ENCODE results near the gene RIMKLB. TPM values are rescaled to one million over a fixed set of nuclear protein-coding genes. Genes with fewer than 3 reads are reported as not detected.
A peak's percentile ranks its signal among the peaks of the same experiment; 100 is the strongest.

The RIMKLB gene
- polyA plus RNA-seq, 1 donor (not counting 4 experiments of a cell fraction or from before 2014, with no cell fraction given): 51.1 TPM

GRCh38 chr12:8667270-8667669 is 30.5 kb upstream of the RIMKLB start:
- Histone ChIP-seq H3K27me3 (ENCODE audit: control insufficient read depth, extremely low read depth, insufficient read depth, low read length) (no peaks in the 10 kb centered on the region), H3K9ac (ENCODE audit: control insufficient read depth, extremely low read depth, insufficient read depth, low read length) (no peak overlapping the region), H3K4me1 (ENCODE audit: control insufficient read depth, extremely low read depth, insufficient read depth, low read length) (peaks cover 11% of the 10 kb centered on the region), H3K36me3 (ENCODE audit: control insufficient read depth in 2 of 2, extremely low read depth in 1 of 2, insufficient read depth in 2 of 2, low read length in 2 of 2) (no peaks in the 10 kb centered on the region), H3K9me3 (ENCODE audit: control insufficient read depth, low read depth, low read length) (no peaks in the 10 kb centered on the region), H3K4me2 (ENCODE audit: control insufficient read depth, extremely low read depth, insufficient read depth, low read depth, low read length) (no peak overlapping the region), H3K4me3 (ENCODE audit: control insufficient read depth in 2 of 3, extremely low read depth in 1 of 3, insufficient read depth in 2 of 3, low read depth in 1 of 3, low read length in 3 of 3) (no peak overlapping the region), H2AFZ (ENCODE audit: control insufficient read depth, low read length) (no peak overlapping the region), H3K79me2 (ENCODE audit: control insufficient read depth, insufficient read depth, low read length) (no peaks in the 10 kb centered on the region), H3K27ac (ENCODE audit: control insufficient read depth, insufficient read depth, low read length) (no peak overlapping the region), H3K9me1 (ENCODE audit: control insufficient read depth, extremely low read depth, insufficient read depth, low read length) (no peaks in the 10 kb centered on the region), H4K20me1 (ENCODE audit: control insufficient read depth, extremely low read depth, insufficient read depth, low read length) (no peaks in the 10 kb centered on the region)
- dilution Hi-C loops (cut with MboI; ENCODE audit: extremely low pct_ligation_motif_present, low sequenced_read_pairs): no loop called here
- DNase-seq (ENCODE audit: low read depth, low spot score) (no peak), FAIRE-seq (no peak)
- TF ChIP-seq EZH2 (IDR thresholded peaks at IDR 0.05; ENCODE audit: low read length): no peak
- TF ChIP-seq CTCF (optimal IDR thresholded peaks at IDR 0.05 in 1 of 3, IDR thresholded peaks at IDR 0.05 in 1 of 3, conservative IDR thresholded peaks at IDR 0.05 in 1 of 3; ENCODE audit: extremely low read depth in 1 of 3, insufficient read depth in 2 of 3, low read length in 3 of 3): no peak

GRCh38 chr12:8668441-8668840 is 29.4 kb upstream of the RIMKLB start:
- Histone ChIP-seq H3K9me3 (ENCODE audit: control insufficient read depth, low read depth, low read length) (no peaks in the 10 kb centered on the region), H3K4me3 (ENCODE audit: control insufficient read depth in 2 of 3, extremely low read depth in 1 of 3, insufficient read depth in 2 of 3, low read depth in 1 of 3, low read length in 3 of 3) (no peak overlapping the region), H3K36me3 (ENCODE audit: control insufficient read depth in 2 of 2, extremely low read depth in 1 of 2, insufficient read depth in 2 of 2, low read length in 2 of 2) (no peaks in the 10 kb centered on the region), H3K4me1 (ENCODE audit: control insufficient read depth, extremely low read depth, insufficient read depth, low read length) (peaks cover under 1% of the 10 kb centered on the region), H3K27me3 (ENCODE audit: control insufficient read depth, extremely low read depth, insufficient read depth, low read length) (no peaks in the 10 kb centered on the region), H3K79me2 (ENCODE audit: control insufficient read depth, insufficient read depth, low read length) (no peaks in the 10 kb centered on the region), H3K9me1 (ENCODE audit: control insufficient read depth, extremely low read depth, insufficient read depth, low read length) (no peaks in the 10 kb centered on the region), H4K20me1 (ENCODE audit: control insufficient read depth, extremely low read depth, insufficient read depth, low read length) (no peaks in the 10 kb centered on the region), H2AFZ (ENCODE audit: control insufficient read depth, low read length) (peak overlapping the region; percentile 30), H3K4me2 (ENCODE audit: control insufficient read depth, extremely low read depth, insufficient read depth, low read depth, low read length) (no peak overlapping the region), H3K9ac (ENCODE audit: control insufficient read depth, extremely low read depth, insufficient read depth, low read length) (no peak overlapping the region), H3K27ac (ENCODE audit: control insufficient read depth, insufficient read depth, low read length) (no peak overlapping the region)
- FAIRE-seq (no peak), DNase-seq (ENCODE audit: low read depth, low spot score) (no peak)
- dilution Hi-C loops (cut with MboI; ENCODE audit: extremely low pct_ligation_motif_present, low sequenced_read_pairs): no loop called here
- TF ChIP-seq CTCF (optimal IDR thresholded peaks at IDR 0.05 in 1 of 3, IDR thresholded peaks at IDR 0.05 in 1 of 3, conservative IDR thresholded peaks at IDR 0.05 in 1 of 3; ENCODE audit: extremely low read depth in 1 of 3, insufficient read depth in 2 of 3, low read length in 3 of 3) (no peak), EZH2 (IDR thresholded peaks at IDR 0.05; ENCODE audit: low read length) (no peak)
